Measurements from ENCODE around the gene ALDH1A1.

Gene ALDH1A1

GRCh38 chr9:72921888-72922654, 30.8 kb downstream of the ALDH1A1 start:
- no peak for DNase-seq (ENCODE audit: insufficient read length, low spot score)
- FAIRE-seq: no peak

- DNase-seq (ENCODE audit: insufficient read length, low spot score) (no peak), FAIRE-seq (no peak)
These were observed 33.5 kb downstream of the ALDH1A1 start for GRCh38 chr9:72919246-72919945.

- FAIRE-seq: no peak
These were observed 34.9 kb downstream of the ALDH1A1 start for GRCh38 chr9:72917892-72918509.

GRCh38 chr9:72915659-72916058, 37.2 kb downstream of the ALDH1A1 start:
- FAIRE-seq: no peak

More at GRCh38 chr9:72917892-72918509, 34.9 kb downstream of the ALDH1A1 start:
- no peak for DNase-seq (ENCODE audit: insufficient read length, low spot score)

GRCh38 chr9:72914750-72915149, 38.1 kb downstream of the ALDH1A1 start:
- DNase-seq (ENCODE audit: insufficient read length, low spot score): no peak
- FAIRE-seq: no peak

More at GRCh38 chr9:72915659-72916058, 37.2 kb downstream of the ALDH1A1 start:
- DNase-seq (ENCODE audit: insufficient read length, low spot score): no peak

- no peak for FAIRE-seq
These were observed 39.4 kb downstream of the ALDH1A1 start for GRCh38 chr9:72913382-72914009.

GRCh38 chr9:72912476-72913381, 40.1 kb downstream of the ALDH1A1 start:
- FAIRE-seq (no peak), DNase-seq (ENCODE audit: insufficient read length, low spot score) (no peak)

More at GRCh38 chr9:72913382-72914009, 39.4 kb downstream of the ALDH1A1 start:
- DNase-seq (ENCODE audit: insufficient read length, low spot score): no peak

GRCh38 chr9:72911816-72912215, 41.0 kb downstream of the ALDH1A1 start:
- DNase-seq (ENCODE audit: insufficient read length, low spot score) (no peak), FAIRE-seq (no peak)

GRCh38 chr9:72911247-72911775, 41.5 kb downstream of the ALDH1A1 start:
- no peak for FAIRE-seq
- DNase-seq (ENCODE audit: insufficient read length, low spot score): no peak

- DNase-seq (ENCODE audit: insufficient read length, low spot score) (no peak), FAIRE-seq (no peak)
These were observed 43.4 kb downstream of the ALDH1A1 start for GRCh38 chr9:72909428-72909827.

GRCh38 chr9:72907421-72907820, 45.4 kb downstream of the ALDH1A1 start:
- DNase-seq (ENCODE audit: insufficient read length, low spot score) (no peak), FAIRE-seq (no peak)

GRCh38 chr9:72906810-72907209, 46.0 kb downstream of the ALDH1A1 start:
- DNase-seq (ENCODE audit: insufficient read length, low spot score): no peak
- FAIRE-seq: no peak

- DNase-seq (ENCODE audit: insufficient read length, low spot score): no peak
- no peak for FAIRE-seq
These were observed 47.1 kb downstream of the ALDH1A1 start for GRCh38 chr9:72905514-72906480.

GRCh38 chr9:72904267-72905093, 48.4 kb downstream of the ALDH1A1 start:
- DNase-seq (ENCODE audit: insufficient read length, low spot score) (no peak), FAIRE-seq (no peak)

GRCh38 chr9:72903103-72903502, 49.8 kb downstream of the ALDH1A1 start:
- no peak for DNase-seq (ENCODE audit: insufficient read length, low spot score)
- no peak for FAIRE-seq

GRCh38 chr9:72902268-72902667, 50.6 kb downstream of the ALDH1A1 start:
- no peak for FAIRE-seq
- DNase-seq (ENCODE audit: insufficient read length, low spot score): no peak

GRCh38 chr9:72899734-72900477, 52.9 kb downstream of the ALDH1A1 start:
- DNase-seq (ENCODE audit: insufficient read length, low spot score) (no peak), FAIRE-seq (no peak)
